ENCODE data around the gene MTPN. TPM values are rescaled to one million over a fixed set of nuclear protein-coding genes. Genes with fewer than 3 reads are reported as not detected.

Gene MTPN
- total RNA-seq, 4 donors from 2014 or later = 100 to 182 (median 145) TPM

DNA sequence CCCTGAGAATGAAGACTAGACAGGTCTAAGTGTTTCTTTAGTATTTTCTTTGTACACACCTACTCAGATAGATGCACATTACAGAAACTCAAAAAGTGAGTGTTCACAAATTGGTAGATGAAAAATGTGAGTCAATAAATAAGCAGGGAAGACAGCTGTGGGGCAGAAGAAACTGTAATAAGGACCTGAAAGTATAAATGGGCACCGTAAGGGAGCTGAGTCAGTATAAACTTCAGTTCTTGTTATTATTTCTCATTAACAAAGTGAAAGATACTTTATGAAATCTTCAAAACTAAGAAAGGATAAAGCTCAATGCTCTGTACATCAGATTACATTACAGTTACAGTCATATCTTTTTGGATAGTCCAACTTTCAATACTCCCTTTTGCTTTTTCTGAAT lies 2.5 kb downstream of the MTPN start:
- Histone ChIP-seq H3K4me1 (peaks cover 3 to 66% (median 31%) of the 10 kb centered on the region in 3 donors), H3K4me3 (peak overlapping the region in 2 of 4 donors; percentile 78 to 79)

DNA sequence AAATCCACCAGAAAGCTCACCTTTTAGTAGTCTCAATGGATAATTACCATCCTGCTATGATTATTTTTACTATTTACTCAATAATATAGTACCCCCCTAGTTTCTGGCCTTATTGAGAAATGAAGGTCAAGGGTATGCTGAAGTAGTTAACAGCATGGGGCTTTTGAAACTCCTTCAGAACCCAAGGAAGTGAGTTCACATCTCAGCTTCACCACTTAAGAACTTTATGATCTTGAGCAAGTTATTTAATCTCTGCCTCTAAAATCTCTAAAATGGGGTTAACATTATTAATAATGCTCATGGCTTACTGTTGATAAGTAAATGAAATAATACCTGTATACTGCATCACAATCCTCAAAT lies 5.8 kb downstream of the MTPN start:
- Histone ChIP-seq H3K27me3 (no peaks in the 10 kb centered on the region), H3K4me1 (peaks cover 3 to 58% (median 31%) of the 10 kb centered on the region in 3 donors), H3K36me3 (peaks cover 0 to 58% (median 0%) of the 10 kb centered on the region in 3 donors), H3K27ac (peak overlapping the region in 1 of 4 donors; percentile 26), H3K4me3 (no peak overlapping the region), H3K9me3 (no peaks in the 10 kb centered on the region)
- no peak for TF ChIP-seq CTCF (IDR thresholded peaks at IDR 0.05)
- TF ChIP-seq POLR2A (IDR thresholded peaks at IDR 0.05) = no peak
- DNase-seq = no peak
- intact Hi-C loops (cut with DNase I) = no loop called here

More for the DNA sequence above, 2.5 kb downstream of the MTPN start:
- H3K9me3 ChIP-seq = no peaks in the 10 kb centered on the region
- intact Hi-C loops (cut with DNase I) = no loop called here
- TF ChIP-seq POLR2A (IDR thresholded peaks at IDR 0.05) = no peak
- TF ChIP-seq CTCF (IDR thresholded peaks at IDR 0.05) = no peak
- 40 to 43% methylated on average over 1 of the region's 1 CpG for WGBS, 2 donors
- H3K27ac ChIP-seq = no peak overlapping the region
- H3K27me3 ChIP-seq = no peaks in the 10 kb centered on the region
- no peak for DNase-seq
- H3K36me3 ChIP-seq = peaks cover 0 to 34% (median 0%) of the 10 kb centered on the region in 3 donors

DNA sequence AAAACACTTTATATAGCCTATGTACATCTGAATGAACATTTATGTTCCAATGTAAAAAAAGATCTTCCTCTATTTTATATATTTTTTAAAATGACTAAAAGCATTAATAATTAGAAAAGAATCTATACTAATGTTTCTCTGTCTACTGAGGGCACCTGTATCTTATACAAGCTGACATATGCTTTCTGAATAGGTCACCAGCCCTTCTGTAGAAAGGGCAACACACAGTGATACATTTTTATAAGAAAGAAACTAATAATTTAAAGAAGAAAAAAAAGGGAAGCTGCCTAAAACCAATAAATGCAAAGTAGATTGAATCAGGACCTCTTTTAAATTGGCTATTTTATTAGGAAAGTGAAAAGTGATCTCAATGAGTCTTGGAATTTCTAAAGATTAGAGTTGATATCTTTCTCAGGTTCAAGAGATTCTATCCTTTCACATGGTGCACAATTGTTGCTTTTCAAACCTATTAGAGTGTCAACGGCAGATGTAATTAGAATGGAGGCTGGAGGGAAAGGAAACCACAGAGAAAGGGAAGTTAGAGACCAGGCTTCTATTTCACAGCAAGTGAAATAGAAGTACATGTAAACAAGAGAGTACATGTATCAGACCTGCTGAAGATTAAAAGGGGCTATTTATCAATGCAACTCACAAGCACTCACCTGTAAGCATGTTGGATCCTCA lies 6.3 kb downstream of the MTPN start:
- intact Hi-C loops (cut with DNase I) = no loop called here
- H3K36me3 ChIP-seq = peaks cover 0 to 60% (median 0%) of the 10 kb centered on the region in 3 donors
- 56 to 81% methylated on average over 1 of the region's 1 CpG for WGBS, 2 donors
- H3K9me3 ChIP-seq = no peaks in the 10 kb centered on the region
- H3K4me3 ChIP-seq = no peak overlapping the region
- TF ChIP-seq POLR2A (IDR thresholded peaks at IDR 0.05) (no peak), CTCF (IDR thresholded peaks at IDR 0.05) (no peak)
- H3K27me3 ChIP-seq = no peaks in the 10 kb centered on the region
- peaks cover 0 to 58% (median 30%) of the 10 kb centered on the region in 3 donors for H3K4me1 ChIP-seq
- no peak for DNase-seq
- H3K27ac ChIP-seq = peak overlapping the region in 1 of 4 donors; percentile 26

DNA sequence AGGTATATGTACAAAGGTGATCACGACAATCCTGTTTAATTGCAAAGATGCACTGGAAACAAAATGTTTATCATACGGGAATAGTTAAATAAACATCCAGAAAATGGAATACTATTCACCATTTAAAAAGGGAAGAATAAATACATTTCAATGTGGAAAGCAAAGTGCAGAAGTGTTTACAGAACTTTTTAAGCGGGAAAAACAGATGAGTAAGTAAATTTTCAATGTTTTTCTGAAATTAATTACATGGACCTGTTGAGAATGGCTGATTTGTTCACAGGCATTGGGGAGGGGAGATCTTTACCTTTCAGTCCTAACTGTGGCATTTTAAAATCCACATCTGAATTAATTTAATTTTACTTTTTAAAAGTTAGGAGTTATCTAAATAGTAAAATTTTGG lies 7.1 kb downstream of the MTPN start:
- H3K4me3 ChIP-seq = no peak overlapping the region
- no peaks in the 10 kb centered on the region for H3K27me3 ChIP-seq
- TF ChIP-seq CTCF (IDR thresholded peaks at IDR 0.05) (no peak), POLR2A (IDR thresholded peaks at IDR 0.05) (no peak)
- no peaks in the 10 kb centered on the region for H3K9me3 ChIP-seq
- intact Hi-C loops (cut with DNase I) = no loop called here
- peaks cover 0 to 60% (median 0%) of the 10 kb centered on the region in 3 donors for H3K36me3 ChIP-seq
- WGBS, 2 donors = 93 to 95% methylated on average over 3 of the region's 3 CpGs
- no peak overlapping the region for H3K27ac ChIP-seq
- peaks cover 0 to 58% (median 26%) of the 10 kb centered on the region in 3 donors for H3K4me1 ChIP-seq
- DNase-seq = no peak

DNA sequence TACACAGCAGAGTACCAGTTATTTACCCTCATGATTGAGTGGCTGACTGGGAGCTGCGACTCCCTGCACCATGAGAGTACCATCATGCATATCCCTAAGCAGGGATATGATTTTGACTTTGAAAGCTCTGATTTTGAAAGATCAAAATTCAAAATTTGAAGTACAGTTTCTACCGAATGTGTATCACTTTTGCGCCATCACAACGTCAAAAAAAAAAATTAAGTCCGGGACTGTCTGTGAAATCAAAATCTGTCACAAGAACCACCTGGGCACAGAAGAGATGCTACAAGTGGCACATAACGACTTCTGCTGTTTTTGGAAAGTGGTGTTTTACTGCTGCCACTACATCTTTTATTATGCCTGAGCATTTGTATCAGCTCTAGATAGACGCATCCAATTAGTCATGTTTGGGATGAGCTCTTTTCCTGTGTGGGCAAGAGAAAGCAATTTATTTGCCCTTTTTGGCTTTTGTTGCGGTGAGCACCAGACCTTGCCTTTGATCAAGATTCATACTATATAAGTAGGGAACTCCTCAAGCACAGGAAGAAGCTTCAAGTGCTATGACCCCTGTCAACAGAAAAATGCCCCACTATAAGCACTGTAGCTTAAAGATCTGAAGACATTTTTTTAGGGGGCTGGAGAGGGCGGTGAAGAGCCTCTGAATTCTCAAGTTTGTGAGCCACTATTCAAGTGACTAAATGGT lies 10.7 kb downstream of the MTPN start:
- TF ChIP-seq POLR2A (IDR thresholded peaks at IDR 0.05) = no peak
- no peak for TF ChIP-seq CTCF (IDR thresholded peaks at IDR 0.05)
- Histone ChIP-seq H3K27ac (no peak overlapping the region), H3K4me3 (no peak overlapping the region), H3K9me3 (no peaks in the 10 kb centered on the region), H3K4me1 (peaks cover 0 to 58% (median 11%) of the 10 kb centered on the region in 3 donors), H3K27me3 (no peaks in the 10 kb centered on the region), H3K36me3 (peaks cover 0 to 44% (median 0%) of the 10 kb centered on the region in 3 donors)
- intact Hi-C loops (cut with DNase I) = no loop called here
- DNase-seq = no peak
- 80 to 89% methylated on average over 9 of the region's 9 CpGs for WGBS, 2 donors

Data from esophagus squamous epithelium (tissue), 5 donors.